Measurements from ENCODE around the gene TFCP2L1. TPM values are rescaled to one million over a fixed set of nuclear protein-coding genes. Genes with fewer than 3 reads are reported as not detected.

Gene TFCP2L1
- total RNA-seq, 1 donor from 2014 or later: 0.54 TPM

DNA sequence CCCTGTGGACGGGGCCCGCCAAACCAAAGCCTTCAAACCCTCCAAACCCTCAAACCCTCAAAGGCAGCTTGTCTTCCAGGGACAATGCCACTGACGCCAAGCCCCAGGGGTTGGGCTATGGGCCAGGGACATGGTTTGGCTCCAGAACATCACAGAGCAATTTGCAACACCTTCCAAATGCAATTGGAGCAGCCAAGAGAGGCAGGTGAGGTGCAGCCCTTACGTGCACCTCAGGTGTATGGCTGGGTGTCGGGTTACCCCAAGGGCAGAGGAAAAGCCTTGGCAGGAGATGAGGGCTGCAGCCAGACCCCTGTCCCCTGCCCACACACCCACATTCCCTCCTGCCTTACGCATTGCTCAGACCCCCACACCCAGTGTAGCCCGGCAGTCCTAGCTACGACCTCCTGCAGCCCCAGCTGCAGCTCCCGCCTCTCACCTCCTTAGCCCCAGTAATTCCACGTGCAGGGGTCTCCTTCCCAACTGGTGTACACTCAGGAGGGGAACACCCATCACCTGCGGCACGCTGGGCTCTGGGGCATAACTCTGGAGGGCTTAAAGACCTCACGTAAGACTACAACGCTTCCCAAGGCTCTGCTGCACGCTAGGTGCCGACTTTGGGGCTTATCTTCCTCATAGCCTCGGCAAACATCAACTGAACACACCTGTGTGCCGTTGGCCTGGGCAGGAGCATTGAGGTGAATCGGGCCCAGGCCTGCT, 88.7 kb downstream of the TFCP2L1 start:
- no peak for DNase-seq (ENCODE audit: low spot score in 2 of 2, unreplicated experiment in 2 of 2)
- Mint-ChIP-seq H3K9me3 (no peaks in the 10 kb centered on the region), H3K27ac (no peak overlapping the region), H3K36me3 (no peaks in the 10 kb centered on the region), H3K4me3 (no peak overlapping the region), H3K4me1 (no peaks in the 10 kb centered on the region), H3K27me3 (ENCODE audit: low read depth) (peaks cover 3% of the 10 kb centered on the region)
- TF ChIP-seq, protein P1, sequence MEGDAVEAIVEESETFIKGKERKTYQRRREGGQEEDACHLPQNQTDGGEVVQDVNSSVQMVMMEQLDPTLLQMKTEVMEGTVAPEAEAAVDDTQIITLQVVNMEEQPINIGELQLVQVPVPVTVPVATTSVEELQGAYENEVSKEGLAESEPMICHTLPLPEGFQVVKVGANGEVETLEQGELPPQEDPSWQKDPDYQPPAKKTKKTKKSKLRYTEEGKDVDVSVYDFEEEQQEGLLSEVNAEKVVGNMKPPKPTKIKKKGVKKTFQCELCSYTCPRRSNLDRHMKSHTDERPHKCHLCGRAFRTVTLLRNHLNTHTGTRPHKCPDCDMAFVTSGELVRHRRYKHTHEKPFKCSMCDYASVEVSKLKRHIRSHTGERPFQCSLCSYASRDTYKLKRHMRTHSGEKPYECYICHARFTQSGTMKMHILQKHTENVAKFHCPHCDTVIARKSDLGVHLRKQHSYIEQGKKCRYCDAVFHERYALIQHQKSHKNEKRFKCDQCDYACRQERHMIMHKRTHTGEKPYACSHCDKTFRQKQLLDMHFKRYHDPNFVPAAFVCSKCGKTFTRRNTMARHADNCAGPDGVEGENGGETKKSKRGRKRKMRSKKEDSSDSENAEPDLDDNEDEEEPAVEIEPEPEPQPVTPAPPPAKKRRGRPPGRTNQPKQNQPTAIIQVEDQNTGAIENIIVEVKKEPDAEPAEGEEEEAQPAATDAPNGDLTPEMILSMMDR (IDR thresholded peaks at IDR 0.05; ENCODE audit: unreplicated experiment): no peak

- H3K4me1 Mint-ChIP-seq: no peaks in the 10 kb centered on the region
- no peaks in the 10 kb centered on the region for H3K9me3 Mint-ChIP-seq
- H3K27me3 Mint-ChIP-seq (ENCODE audit: low read depth): peaks cover 3% of the 10 kb centered on the region
- H3K4me3 Mint-ChIP-seq: no peak overlapping the region
- DNase-seq (ENCODE audit: low spot score in 2 of 2, unreplicated experiment in 2 of 2): no peak
- no peaks in the 10 kb centered on the region for H3K36me3 Mint-ChIP-seq
- TF ChIP-seq, protein P1 (IDR thresholded peaks at IDR 0.05; ENCODE audit: unreplicated experiment): no peak
- no peak overlapping the region for H3K27ac Mint-ChIP-seq
Measured at GRCh38 chr2:121195036-121195435, 90.0 kb downstream of the TFCP2L1 start.

DNA sequence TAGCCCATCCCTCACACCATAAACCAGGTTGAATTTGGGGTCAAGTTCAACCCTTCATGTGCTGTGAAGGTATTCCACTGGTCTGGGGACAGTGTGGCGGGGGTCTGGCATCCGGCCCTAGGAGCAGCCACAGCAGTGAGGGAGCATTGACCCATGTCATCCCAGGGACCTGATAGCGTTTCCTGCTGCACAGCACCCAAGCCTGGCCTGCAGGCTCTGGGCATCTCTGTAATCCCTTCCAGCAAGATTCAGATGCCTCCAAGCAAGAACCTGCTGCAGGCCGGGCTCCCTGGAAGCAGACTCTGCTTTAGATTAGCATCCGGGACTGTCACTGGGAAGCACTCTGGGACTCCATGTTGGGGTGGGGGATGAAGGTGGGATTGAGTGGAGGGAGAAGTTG, 90.4 kb downstream of the TFCP2L1 start:
- H3K36me3 Mint-ChIP-seq: no peaks in the 10 kb centered on the region
- H3K27me3 Mint-ChIP-seq (ENCODE audit: low read depth): peaks cover 3% of the 10 kb centered on the region
- H3K27ac Mint-ChIP-seq: no peak overlapping the region
- DNase-seq (ENCODE audit: low spot score in 2 of 2, unreplicated experiment in 2 of 2): no peak
- no peaks in the 10 kb centered on the region for H3K9me3 Mint-ChIP-seq
- H3K4me3 Mint-ChIP-seq: no peak overlapping the region
- TF ChIP-seq, protein P1 (IDR thresholded peaks at IDR 0.05; ENCODE audit: unreplicated experiment): no peak
- H3K4me1 Mint-ChIP-seq: no peaks in the 10 kb centered on the region

DNA sequence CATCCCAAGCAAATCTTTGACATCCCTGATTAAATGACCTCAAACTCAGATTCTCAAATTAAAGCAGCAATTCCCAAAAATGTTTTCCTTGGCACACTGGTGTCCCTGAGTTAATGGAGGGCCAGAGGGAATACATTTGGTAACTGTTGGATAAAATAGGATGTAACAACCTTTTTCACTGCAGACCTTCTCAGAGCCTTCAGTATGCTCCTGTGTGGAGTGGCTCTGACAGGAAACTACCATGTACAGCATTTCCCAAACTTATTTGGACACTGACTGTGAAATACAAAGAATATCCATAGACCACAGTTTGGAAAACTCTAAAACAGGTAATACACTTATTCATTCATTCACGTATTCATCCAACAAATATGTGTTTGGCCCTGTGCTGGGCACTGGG, 91.8 kb downstream of the TFCP2L1 start:
- TF ChIP-seq, protein P1 (IDR thresholded peaks at IDR 0.05; ENCODE audit: unreplicated experiment): no peak
- Mint-ChIP-seq H3K27ac (no peak overlapping the region), H3K4me3 (no peak overlapping the region), H3K27me3 (ENCODE audit: low read depth) (peaks cover 3% of the 10 kb centered on the region), H3K9me3 (no peaks in the 10 kb centered on the region), H3K36me3 (no peaks in the 10 kb centered on the region), H3K4me1 (no peaks in the 10 kb centered on the region)
- DNase-seq (ENCODE audit: low spot score in 2 of 2, unreplicated experiment in 2 of 2): no peak

DNA sequence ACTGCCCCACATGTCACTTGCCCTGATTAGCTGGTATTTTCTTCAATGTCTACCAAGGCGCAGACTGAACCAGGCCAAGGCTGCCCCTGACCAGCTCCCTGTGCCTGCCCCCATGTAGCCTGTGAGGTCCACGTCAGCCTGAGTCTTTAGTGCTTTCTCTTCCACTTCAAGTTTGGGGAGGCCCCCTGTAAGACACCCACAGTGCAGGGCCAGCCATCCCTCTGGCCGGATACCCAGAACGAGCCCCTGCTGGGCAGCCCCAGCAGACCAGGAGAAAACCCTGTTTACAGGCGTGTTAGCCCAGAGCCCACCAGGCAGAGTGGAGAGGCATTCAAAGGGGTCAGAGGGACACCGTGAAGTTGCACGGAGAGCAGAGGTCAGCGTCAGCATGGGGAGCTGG, 92.4 kb downstream of the TFCP2L1 start:
- Mint-ChIP-seq H3K4me3 (no peak overlapping the region), H3K27ac (no peak overlapping the region), H3K4me1 (no peaks in the 10 kb centered on the region), H3K27me3 (ENCODE audit: low read depth) (peaks cover 3% of the 10 kb centered on the region), H3K36me3 (no peaks in the 10 kb centered on the region), H3K9me3 (no peaks in the 10 kb centered on the region)
- TF ChIP-seq, protein P1 (IDR thresholded peaks at IDR 0.05; ENCODE audit: unreplicated experiment): no peak
- no peak for DNase-seq (ENCODE audit: low spot score in 2 of 2, unreplicated experiment in 2 of 2)

Data from mesothelial cell of epicardium (in vitro differentiated cells).